Activated CD4-positive, CD25-positive, alpha-beta regulatory T cell treated with anti-CD3 and anti-CD28 coated beads, Interleukin-2, amount 50 U/mL, for 72 hours (primary cell): ENCODE results near the gene EFR3B.
A peak's percentile ranks its signal among the peaks of the same experiment; 100 is the strongest.

Source experiments
- DNase-seq: peaks from one replicate; pipeline ENCODE4 v3.0.0; 2021

EFR3B gene

GRCh38 chr2:25036221-25036559, 5.7 kb upstream of the EFR3B start:
- DNase-seq = no peak

GRCh38 chr2:25039126-25039525, 2.8 kb upstream of the EFR3B start:
- no peak for DNase-seq

- no peak for DNase-seq
These were observed 459 bp upstream of the EFR3B start for GRCh38 chr2:25041307-25041927.

GRCh38 chr2:25042321-25043240, 705 bp downstream of the EFR3B start:
- peak; percentile 36 for DNase-seq

GRCh38 chr2:25043241-25043867, 1.5 kb downstream of the EFR3B start:
- DNase-seq = no peak

- no peak for DNase-seq
These were observed 2.1 kb downstream of the EFR3B start for GRCh38 chr2:25044011-25044410.

- DNase-seq = no peak
These were observed 3.1 kb downstream of the EFR3B start for GRCh38 chr2:25044990-25045389.

GRCh38 chr2:25049422-25049821, 7.5 kb downstream of the EFR3B start:
- DNase-seq = no peak

GRCh38 chr2:25050128-25050527, 8.3 kb downstream of the EFR3B start:
- DNase-seq = no peak

GRCh38 chr2:25053041-25053440, 11.2 kb downstream of the EFR3B start:
- no peak for DNase-seq

GRCh38 chr2:25054720-25055119, 12.8 kb downstream of the EFR3B start:
- DNase-seq = no peak

GRCh38 chr2:25055376-25055920, 13.6 kb downstream of the EFR3B start:
- no peak for DNase-seq

- DNase-seq = no peak
These were observed 14.4 kb downstream of the EFR3B start for GRCh38 chr2:25056098-25056821.

- no peak for DNase-seq
These were observed 20.6 kb downstream of the EFR3B start for GRCh38 chr2:25062511-25062917.

- DNase-seq = no peak
These were observed 22.2 kb downstream of the EFR3B start for GRCh38 chr2:25063876-25064660.

GRCh38 chr2:25065768-25066167, 23.9 kb downstream of the EFR3B start:
- no peak for DNase-seq

- DNase-seq = no peak
These were observed 24.6 kb downstream of the EFR3B start for GRCh38 chr2:25066455-25066854.

GRCh38 chr2:25068217-25068616, 26.3 kb downstream of the EFR3B start:
- DNase-seq = no peak

- no peak for DNase-seq
These were observed 30.1 kb downstream of the EFR3B start for GRCh38 chr2:25071966-25072365.

- no peak for DNase-seq
These were observed 30.7 kb downstream of the EFR3B start for GRCh38 chr2:25072606-25073005.

GRCh38 chr2:25073025-25073424, 31.1 kb downstream of the EFR3B start:
- DNase-seq = no peak

GRCh38 chr2:25073914-25074313, 32.0 kb downstream of the EFR3B start:
- no peak for DNase-seq
